H1 (cell line): Measurements from ENCODE around the gene WDFY4. TPM values are rescaled to one million over a fixed set of nuclear protein-coding genes. Genes with fewer than 3 reads are reported as not detected.

Experiments
- CTCF ChIP-seq, 3 experiments: IDR thresholded peaks; 1 replicate in 2 of 3; 2 replicates in 1 of 3; pipeline versions ENCODE4 v1.5.1 to v1.6.1; 2011; ENCODE audit warnings: low read length in 3 of 3, mild to moderate bottlenecking in 3 of 3, inconsistent platforms in 2 of 3, low read depth in 1 of 3, moderate library complexity in 1 of 3; ENCODE audit not compliant: insufficient read depth in 1 of 3; ENCODE audit errors: control extremely low read depth in 1 of 3
- EP300 ChIP-seq, 2 experiments: IDR thresholded peaks; 1 replicate in 1 of 2; 2 replicates in 1 of 2; pipeline ENCODE4 v1.6.1; 2011 to 2012; ENCODE audit warnings: low read depth in 2 of 2, low read length in 2 of 2, mild to moderate bottlenecking in 2 of 2, borderline replicate concordance in 1 of 2, inconsistent platforms in 1 of 2, moderate library complexity in 1 of 2
- EZH2 ChIP-seq: fragments of 200-600 bp; sonication (generic); IDR thresholded peaks from 2 replicates; pipeline ENCODE4 v1.7.1; 2012; ENCODE audit warnings: low read depth, mild to moderate bottlenecking, moderate library complexity, low read length, inconsistent platforms; ENCODE audit not compliant: severe bottlenecking
- SAP30 ChIP-seq: fragments of 300-600 bp; sonication (generic); IDR thresholded peaks from 2 replicates; pipeline ENCODE4 v1.7.1; 2012; ENCODE audit warnings: low read length, moderate library complexity, mild to moderate bottlenecking, inconsistent platforms; ENCODE audit not compliant: insufficient read depth, insufficient replicate concordance
- polyA plus RNA-seq, 7 experiments: library from polyadenylated mRNA; depleted of rRNA in 3 of 7; stranded (reverse) in 5 of 7; unstranded in 2 of 7; fragments of >200 nt in 5 of 7; fragments of 200-250 nt in 2 of 7; gene quantifications; 1 replicate in 5 of 7; 2 replicates in 1 of 7; 4 replicates in 1 of 7; pipeline versions ENCODE4 v1.2.1 to v1.2.3, GENCODE V29; 2011 to 2013; ENCODE audit warnings: missing spikeins in 2 of 7, mixed read lengths in 2 of 7
- total RNA-seq: library from RNA; stranded (reverse); fragmentation: NEBNext Ultra II Directional; extraction: Animal tissue kit (Norgen Biotek cat#: 25700); gene quantifications from 2 replicates; pipeline ENCODE4 v1.2.1, GENCODE V29; 2021

The WDFY4 gene
- total and polyA plus RNA-seq, 2 of the 8 experiments (the other 6 are each of a cell fraction or from before 2014, with no cell fraction given), result not detected

- no peak for TF ChIP-seq SAP30
- TF ChIP-seq CTCF (IDR thresholded peaks at IDR 0.05; ENCODE audit: control extremely low read depth in 1 of 3, insufficient read depth in 1 of 3, low read depth in 1 of 3, low read length in 3 of 3), result no peak
- no peak for TF ChIP-seq EZH2
- no peak for TF ChIP-seq EP300 (IDR thresholded peaks at IDR 0.05; ENCODE audit: borderline replicate concordance in 1 of 2, low read depth in 2 of 2, low read length in 2 of 2)
Observed at GRCh38 chr10:48693206-48693605, 8.5 kb downstream of the WDFY4 start (continued).
